Right lobe of liver (tissue), 6 donors: ENCODE measurements around the gene ABLIM2. TPM values are rescaled to one million over a fixed set of nuclear protein-coding genes. Genes with fewer than 3 reads are reported as not detected.

ENCODE experiments used
- ATAC-seq, 4 donors: fragments of 200-7000 bp; cut with Tn5 transposase; one replicate each; pipeline ENCODE4 v1.9.1; 2020; ENCODE audit warnings: mild to moderate bottlenecking in 4 of 4, moderate library complexity in 4 of 4
- DNase-seq, 3 donors: peaks; one replicate each; pipeline ENCODE4 v3.0.0-alpha.2; 2020
- H3K27ac ChIP-seq, 3 donors: fragments of 200-600 bp; one replicate each; pipeline ENCODE4 v1.8.0; 2022
- H3K27me3 ChIP-seq, 2 donors: fragments of 200-600 bp; one replicate each; pipeline ENCODE4 v1.8.0; 2022
- H3K36me3 ChIP-seq, 4 donors: fragments of 200-600 bp; sonication (generic) in 1 of 4; one replicate each; pipeline versions ENCODE4 v1.5.1 to v1.8.0; 2017 to 2022; ENCODE audit warnings: control low read depth in 1 of 4
- H3K4me1 ChIP-seq, 4 donors: fragments of 200-600 bp; sonication (generic) in 1 of 4; one replicate each; pipeline versions ENCODE4 v1.5.1 to v1.8.0; 2017 to 2022; ENCODE audit warnings: control low read depth in 1 of 4
- H3K4me3 ChIP-seq, 3 donors: fragments of 200-600 bp; one replicate each; pipeline ENCODE4 v1.8.0; 2022
- H3K9me3 ChIP-seq, 4 donors: fragments of 200-600 bp; sonication (generic) in 1 of 4; one replicate each; pipeline versions ENCODE4 v1.5.1 to v1.8.0; 2017 to 2022; ENCODE audit warnings: control low read depth in 1 of 4
- CTCF ChIP-seq, 4 donors: fragments of 200-600 bp in 3 of 4; fragments of 450-650 bp in 1 of 4; IDR thresholded peaks; one replicate each; pipeline versions ENCODE4 v1.5.1 to v1.8.0; 2016 to 2022; ENCODE audit warnings: antibody characterized with exemption in 4 of 4, mild to moderate bottlenecking in 2 of 4
- POLR2A ChIP-seq: fragments of 450-650 bp; IDR thresholded peaks from one replicate; pipeline ENCODE4 v1.6.1; 2017; ENCODE audit warnings: antibody characterized with exemption, mild to moderate bottlenecking
- whole genome bisulfite sequencing: methylation state at CpG from one replicate; pipeline ENCODE4 v1.1.6; 2018; ENCODE audit warnings: low coverage, low lambda C conversion rate; ENCODE audit not compliant: insufficient coverage; ENCODE audit errors: missing lambda C conversion rate; 5-methylcytosine and 5-hydroxymethylcytosine counted together
- intact Hi-C, 2 donors: fragments of 100-400 bp; cut with DNase I; formaldehyde crosslinking; loops; one replicate each; pipeline versions ENCODE4 v1.11.2 to v1.14.1; 2022
- total RNA-seq, 6 experiments: library from RNA; depleted of rRNA in 2 of 6; stranded (reverse); fragments of >200 nt in 2 of 6; fragmentation: NEBNext Ultra II Directional in 3 of 6; extraction: Animal tissue kit (Norgen Biotek cat#: 25700) in 3 of 6; gene quantifications; one replicate each; pipeline versions ENCODE4 v1.1.0 to v1.2.4, GENCODE V29; 2016 to 2023
- donor health status: DM: no; HTN: yes; CAD: no.
- donor health status: DM: no; HTN: no; CAD: no.
- donor health status: DM: no; HTN: no; CAD: no.
- donor health status: DM: no; HTN: yes; CAD: no.
- donor health status: DM: no; HTN: yes; CAD: no.

ABLIM2 gene
- total RNA-seq, 6 experiments from 2014 or later = 0.93 to 3.5 (median 2.3) TPM

GRCh38 chr4:8005033-8005808 is 153.4 kb downstream of the ABLIM2 start:
- intact Hi-C loops = no loop called here
- no peak for DNase-seq
- ATAC-seq = no peak
- 81% methylated on average over 11 of the region's 36 CpGs for WGBS
- no peak overlapping the region for H3K4me3 ChIP-seq
- H3K36me3 ChIP-seq = no peaks in the 10 kb centered on the region
- no peaks in the 10 kb centered on the region for H3K4me1 ChIP-seq
- no peak overlapping the region for H3K27ac ChIP-seq
- no peaks in the 10 kb centered on the region for H3K27me3 ChIP-seq
- H3K9me3 ChIP-seq = no peaks in the 10 kb centered on the region
- no peak for TF ChIP-seq POLR2A

- DNase-seq (no peak), ATAC-seq (no peak)
- no peaks in the 10 kb centered on the region for H3K27me3 ChIP-seq
- no peaks in the 10 kb centered on the region for H3K9me3 ChIP-seq
- WGBS = 64% methylated on average over 3 of the region's 6 CpGs
- no peaks in the 10 kb centered on the region for H3K4me1 ChIP-seq
- TF ChIP-seq CTCF (IDR thresholded peaks at IDR 0.05) = no peak
- no peak for TF ChIP-seq POLR2A
- H3K4me3 ChIP-seq = no peak overlapping the region
- no peaks in the 10 kb centered on the region for H3K36me3 ChIP-seq
- intact Hi-C loops = no loop called here
- no peak overlapping the region for H3K27ac ChIP-seq
These were observed 154.5 kb downstream of the ABLIM2 start for GRCh38 chr4:8004066-8004465.

- H3K27ac ChIP-seq = no peak overlapping the region
- intact Hi-C loops = no loop called here
- no peaks in the 10 kb centered on the region for H3K9me3 ChIP-seq
- DNase-seq = no peak
- WGBS = 72% methylated on average over 15 of the region's 23 CpGs
- no peaks in the 10 kb centered on the region for H3K27me3 ChIP-seq
- ATAC-seq = no peak
- H3K4me1 ChIP-seq = no peaks in the 10 kb centered on the region
- TF ChIP-seq CTCF (IDR thresholded peaks at IDR 0.05) = no peak
- TF ChIP-seq POLR2A = no peak
- no peak overlapping the region for H3K4me3 ChIP-seq
- H3K36me3 ChIP-seq = no peaks in the 10 kb centered on the region
These were observed 155.9 kb downstream of the ABLIM2 start for GRCh38 chr4:8002525-8003309.

- Histone ChIP-seq H3K27me3 (no peaks in the 10 kb centered on the region), H3K4me3 (no peak overlapping the region), H3K4me1 (no peaks in the 10 kb centered on the region), H3K9me3 (no peaks in the 10 kb centered on the region), H3K27ac (no peak overlapping the region), H3K36me3 (no peaks in the 10 kb centered on the region)
- TF ChIP-seq CTCF (IDR thresholded peaks at IDR 0.05) = no peak
- no peak for TF ChIP-seq POLR2A
- WGBS = 69% methylated on average over 13 of the region's 15 CpGs
- ATAC-seq (no peak), DNase-seq (no peak)
- intact Hi-C loops = no loop called here
These were observed 156.9 kb downstream of the ABLIM2 start for GRCh38 chr4:8001564-8002355.
